ENCODE results near the gene CALR.

Gene CALR

GRCh38 chr19:12924621-12925310, 13.6 kb upstream of the CALR start:
- Histone ChIP-seq H3K27me3 (no peaks in the 10 kb centered on the region), H3K9me3 (replicated peaks in 1 of 11) (no peaks in the 10 kb centered on the region), H3K4me1 (no peaks in the 10 kb centered on the region; a peak in 1 of 20 replicates), H3K27ac (no peak overlapping the region), H4K20me1 (peaks cover 0 to 64% (median 8%) of the 10 kb centered on the region in 11 experiments; a peak in 14 of 22 replicates), H3K9ac (no peak overlapping the region), H3K4me3 (no peak overlapping the region), H3K36me3 (peaks cover 77 to 98% (median 79%) of the 10 kb centered on the region in 11 experiments), H3K4me2 (no peak overlapping the region)
- TF ChIP-seq Cebpa-rat (IDR thresholded peaks at IDR 0.05), result no peak

GRCh38 chr19:12930002-12930645, 8.3 kb upstream of the CALR start:
- Histone ChIP-seq H4K20me1 (peaks cover 8 to 51% (median 35%) of the 10 kb centered on the region in 11 experiments; a peak in 15 of 22 replicates), H3K36me3 (peaks cover 61 to 75% (median 68%) of the 10 kb centered on the region in 11 experiments), H3K4me3 (no peak overlapping the region), H3K9ac (peak overlapping the region in 1 of 11 experiments; percentile 13; a peak in 2 of 22 replicates), H3K4me1 (peaks cover 17 to 35% (median 26%) of the 10 kb centered on the region in 10 experiments), H3K27me3 (no peaks in the 10 kb centered on the region), H3K9me3 (replicated peaks in 1 of 11) (no peaks in the 10 kb centered on the region), H3K27ac (no peak overlapping the region), H3K4me2 (no peak overlapping the region)
- TF ChIP-seq Cebpa-rat (IDR thresholded peaks at IDR 0.05), result no peak

- no peak for TF ChIP-seq Cebpa-rat (IDR thresholded peaks at IDR 0.05)
- Histone ChIP-seq H3K9ac (peak overlapping the region; percentile 85 to 97 (median 94)), H4K20me1 (peaks cover 8 to 42% (median 35%) of the 10 kb centered on the region in 11 experiments; a peak in 15 of 22 replicates), H3K27ac (peak overlapping the region; percentile 71 to 96 (median 92)), H3K4me2 (peak overlapping the region; percentile 86 to 99 (median 97)), H3K9me3 (replicated peaks in 1 of 11) (no peaks in the 10 kb centered on the region), H3K36me3 (peaks cover 36 to 50% (median 43%) of the 10 kb centered on the region in 11 experiments), H3K27me3 (no peaks in the 10 kb centered on the region), H3K4me3 (peak overlapping the region; percentile 86 to 99 (median 96)), H3K4me1 (peaks cover 36 to 54% (median 44%) of the 10 kb centered on the region in 10 experiments)
Measured at GRCh38 chr19:12932392-12933286, 5.8 kb upstream of the CALR start.

GRCh38 chr19:12933287-12934072, 4.9 kb upstream of the CALR start, which contains the start of gene FARSA:
FARSA (minus strand) TSS chr19:12933711; CDS start chr19:12933696, 15 bp downstream.
- Histone ChIP-seq H3K9me3 (replicated peaks in 1 of 11) (no peaks in the 10 kb centered on the region), H3K27ac (peak within 1 kb of the TSS; percentile 71 to 96 (median 92)), H3K4me2 (peak within 1 kb of the TSS; percentile 86 to 99 (median 97)), H4K20me1 (peaks cover 8 to 38% (median 33%) of the 10 kb centered on the region in 11 experiments; a peak in 15 of 22 replicates), H3K36me3 (peaks cover 27 to 41% (median 35%) of the 10 kb centered on the region in 11 experiments), H3K27me3 (no peaks in the 10 kb centered on the region), H3K4me1 (peaks cover 39 to 58% (median 48%) of the 10 kb centered on the region in 10 experiments), H3K9ac (peak within 1 kb of the TSS; percentile 85 to 97 (median 94)), H3K4me3 (peak within 1 kb of the TSS; percentile 86 to 99 (median 96))
- no peak for TF ChIP-seq Cebpa-rat (IDR thresholded peaks at IDR 0.05)

- TF ChIP-seq Cebpa-rat (IDR thresholded peaks at IDR 0.05), result no peak
- no peak overlapping the region for H3K27ac ChIP-seq
- H3K27me3 ChIP-seq, result no peaks in the 10 kb centered on the region
- H4K20me1 ChIP-seq, result peaks cover 24 to 46% (median 42%) of the 10 kb centered on the region in 11 experiments
- H3K9me3 ChIP-seq (replicated peaks in 1 of 11), result no peaks in the 10 kb centered on the region
- H3K4me1 ChIP-seq, result peaks cover 44 to 62% (median 53%) of the 10 kb centered on the region in 10 experiments
- peaks cover 23 to 36% (median 31%) of the 10 kb centered on the region in 11 experiments for H3K36me3 ChIP-seq
- no peak overlapping the region for H3K4me3 ChIP-seq
- no peak overlapping the region for H3K9ac ChIP-seq
- H3K4me2 ChIP-seq, result no peak overlapping the region
Measured at GRCh38 chr19:12935071-12935470, 3.3 kb upstream of the CALR start.

GRCh38 chr19:12936582-12936981, 1.8 kb upstream of the CALR start:
- Histone ChIP-seq H3K27ac (peak overlapping the region; percentile 82 to 99 (median 97); a peak in 21 of 22 replicates), H3K4me2 (peak overlapping the region; percentile 78 to 99 (median 92)), H3K4me1 (peaks cover 55 to 66% (median 61%) of the 10 kb centered on the region in 10 experiments), H4K20me1 (peaks cover 33 to 46% (median 42%) of the 10 kb centered on the region in 11 experiments), H3K9me3 (replicated peaks in 1 of 11) (no peaks in the 10 kb centered on the region), H3K36me3 (peaks cover 26 to 36% (median 31%) of the 10 kb centered on the region in 11 experiments), H3K27me3 (no peaks in the 10 kb centered on the region), H3K4me3 (peak overlapping the region in 9 of 10 experiments; percentile 84 to 100 (median 98); a peak in 16 of 20 replicates), H3K9ac (peak overlapping the region; percentile 88 to 100 (median 98); a peak in 21 of 22 replicates)
- TF ChIP-seq Cebpa-rat (IDR thresholded peaks at IDR 0.05), result no peak

GRCh38 chr19:12937093-12937926, 1.1 kb upstream of the CALR start:
- H3K36me3 ChIP-seq, result peaks cover 33 to 36% (median 34%) of the 10 kb centered on the region in 11 experiments
- H3K4me2 ChIP-seq, result peak overlapping the region; percentile 78 to 99 (median 92)
- no peaks in the 10 kb centered on the region for H3K9me3 ChIP-seq (replicated peaks in 1 of 11)
- H3K27ac ChIP-seq, result peak overlapping the region; percentile 82 to 99 (median 97)
- H3K4me1 ChIP-seq, result peaks cover 55 to 65% (median 61%) of the 10 kb centered on the region in 10 experiments
- H4K20me1 ChIP-seq, result peaks cover 38 to 46% (median 44%) of the 10 kb centered on the region in 11 experiments
- no peaks in the 10 kb centered on the region for H3K27me3 ChIP-seq
- peak overlapping the region; percentile 88 to 100 (median 98) for H3K9ac ChIP-seq
- TF ChIP-seq Cebpa-rat (IDR thresholded peaks at IDR 0.05), result peak in 2 of 11 experiments; percentile 25 to 51; a peak in 1 of 22 replicates
- peak overlapping the region; percentile 84 to 100 (median 97) for H3K4me3 ChIP-seq

Data from BLaER1 treated with 17β-estradiol and CSF1 and Interleukin-3, amounts not matched to agents 10 nM and 100 nM (cell line).